ENCODE measurements around the gene KIN. TPM values are rescaled to one million over a fixed set of nuclear protein-coding genes. Genes with fewer than 3 reads are reported as not detected.

KIN gene
- 19.3 TPM for total RNA-seq (2013)
- 1 to 10 TPM; 3.0 to 4.6 (median 3.1) TPM for polyA plus RNA-seq
- polyA minus RNA-seq = 1.2 and 1.8 TPM in 2 replicates
- 10.1 to 28.5 (median 16.3) reads per million in 11 experiments for total RNA-seq

GRCh38 chr10:7787857-7788638 lies at the start of gene KIN, which contains the start of gene ATP5F1C:
TSS of gene KIN (minus strand) at chr10:7787993. CDS start at chr10:7787933, 60 bp downstream.
TSS of gene ATP5F1C (plus strand) at chr10:7788177. CDS start at chr10:7788208, 31 bp downstream.
- intact Hi-C loops (cut with micrococcal nuclease) = loop anchor here (2.0 kb wide), 1 partner anchor 31 kb away; the partner anchor contains the start of gene TAF3 (in 2 of the 2)
- no peak within 1 kb of the TSS for H3K27ac Mint-ChIP-seq

More at GRCh38 chr10:7787857-7788638, at the start of gene KIN, which contains the start of gene ATP5F1C:
- peak within 1 kb of the TSS; percentile 93 for H2AFZ ChIP-seq (ENCODE audit: insufficient read depth, low read depth, low read length, poor library complexity, severe bottlenecking)
- under 1% methylated on average over 58 of the region's 59 CpGs for WGBS (ENCODE audit: insufficient coverage)
- H3K27me3 ChIP-seq (ENCODE audit: control insufficient read depth in 2 of 2, insufficient read depth in 2 of 2, low read length in 2 of 2) = no peaks in the 10 kb centered on the region
- DNase-seq = peak; percentile 96 to 98 (median 97)
- H3K9ac ChIP-seq (ENCODE audit: insufficient read depth, low read length, poor library complexity, severe bottlenecking) = peak within 1 kb of the TSS; percentile 97
- H3K4me2 ChIP-seq (replicated peaks; ENCODE audit: extremely low read depth, low read length, poor library complexity, severe bottlenecking) = peak within 1 kb of the TSS; percentile 75
- Mint-ChIP-seq H3K4me3 (no peak within 1 kb of the TSS), H3K27me3 (ENCODE audit: low read depth in 3 of 3) (no peaks in the 10 kb centered on the region), H3K4me1 (peaks cover 52% of the 10 kb centered on the region), H3K9me3 (no peaks in the 10 kb centered on the region), H3K36me3 (peaks cover 18 to 42% of the 10 kb centered on the region in 2 donors)
- H3K4me1 ChIP-seq (ENCODE audit: control insufficient read depth in 1 of 2, insufficient read depth in 2 of 2, low read length in 2 of 2) = peaks cover 27 to 34% of the 10 kb centered on the region in 2 donors
- H3K9me3 ChIP-seq (replicated peaks in 1 of 2; ENCODE audit: control insufficient read depth in 1 of 2, insufficient read depth in 1 of 2, low read length in 2 of 2) = no peaks in the 10 kb centered on the region
- no peak for TF ChIP-seq CTCF (IDR thresholded peaks at IDR 0.05)
- H3K36me3 ChIP-seq (replicated peaks in 1 of 2; ENCODE audit: control insufficient read depth in 1 of 2, insufficient read depth in 2 of 2, low read length in 2 of 2) = peaks cover 3 to 14% of the 10 kb centered on the region in 2 donors
- H4K20me1 ChIP-seq (ENCODE audit: insufficient read depth, low read length) = peaks cover 80% of the 10 kb centered on the region
- H3K79me2 ChIP-seq (ENCODE audit: insufficient read depth, low read length) = peaks cover 100% of the 10 kb centered on the region
- peak within 1 kb of the TSS; percentile 87 to 94 (median 88) for H3K4me3 ChIP-seq (replicated peaks in 1 of 3; ENCODE audit: low read depth in 2 of 3, low read length in 3 of 3)
- H3K27ac ChIP-seq (ENCODE audit: low read depth in 1 of 2, low read length in 2 of 2) = peak within 1 kb of the TSS; percentile 80 to 91

Data from CD14-positive monocyte (primary cell).